GM21381 (cell line): ENCODE results near the gene LAD1.

Experiments
- ATAC-seq: cut with Tn5 transposase; IDR thresholded peaks from one replicate; pipeline ENCODE4 v1.9.1; 2021; ENCODE audit warnings: mild to moderate bottlenecking, moderate library complexity; ENCODE audit not compliant: unreplicated experiment

Gene LAD1

DNA sequence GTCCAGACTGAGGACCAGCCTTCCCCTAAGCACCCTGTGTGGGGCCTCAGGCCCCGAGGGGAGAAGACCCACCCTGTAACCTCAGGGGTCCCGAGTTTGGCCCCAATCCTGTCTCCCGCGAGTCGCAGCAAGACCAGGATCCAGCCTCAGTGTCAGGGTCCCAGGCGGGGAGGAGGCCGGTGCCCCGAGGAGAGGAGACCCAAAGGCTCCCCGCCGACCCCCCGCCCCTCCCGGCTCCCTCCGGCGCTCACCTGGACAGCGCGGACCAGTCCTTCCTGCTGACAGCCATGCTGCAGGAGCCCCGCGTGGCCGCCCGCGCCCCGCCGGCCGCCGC lies at the start of gene LAD1:
TSS of gene LAD1 (minus strand) at position 307 of the 334 bp plus-strand sequence. CDS start at position 289, 18 bp downstream.
- ATAC-seq, result no peak

- ATAC-seq, result no peak
These were observed 49.1 kb upstream of the LAD1 start for GRCh38 chr1:201447903-201448871.

DNA sequence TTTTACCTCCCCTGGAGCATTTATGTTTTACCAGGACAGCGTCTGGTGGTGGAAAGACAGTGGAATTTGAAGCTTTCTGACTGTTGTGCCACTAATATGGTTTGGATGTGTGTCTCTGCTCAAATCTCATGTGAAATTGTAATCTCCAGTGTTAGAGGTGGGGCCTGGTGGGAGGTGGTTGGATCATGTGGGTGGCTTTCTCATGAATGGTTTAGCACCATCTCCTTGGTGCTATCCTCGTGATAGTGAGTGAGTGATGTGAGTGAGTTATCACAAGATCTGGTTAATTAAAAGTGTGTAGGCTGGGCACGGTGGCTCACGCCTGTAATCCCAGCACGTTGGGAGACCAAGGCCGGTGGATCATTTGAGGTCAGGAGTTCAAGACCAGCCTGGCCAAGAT lies 46.2 kb upstream of the LAD1 start:
- no peak for ATAC-seq

- no peak for ATAC-seq
These were observed 45.7 kb upstream of the LAD1 start for GRCh38 chr1:201444792-201445191.

GRCh38 chr1:201443747-201444146 lies 44.6 kb upstream of the LAD1 start:
- no peak for ATAC-seq

DNA sequence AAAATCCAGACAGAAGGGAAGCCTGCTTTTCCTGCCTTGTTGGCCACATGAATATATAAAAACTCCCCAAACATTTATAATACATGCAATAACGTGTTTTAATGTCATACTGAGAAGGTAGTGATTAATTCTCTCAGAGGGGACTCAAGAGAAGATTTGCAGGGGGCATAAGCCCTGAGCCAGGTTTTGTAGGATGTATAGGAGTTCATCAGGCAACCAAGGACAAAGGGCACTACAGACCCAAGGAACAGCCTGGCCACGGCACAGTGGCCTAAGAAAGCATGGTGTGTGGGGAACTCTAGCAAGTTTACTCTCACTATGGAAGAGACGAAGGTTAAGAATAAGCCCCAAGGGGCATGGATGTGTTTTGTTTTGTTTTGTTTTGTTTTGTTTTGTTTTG lies 37.8 kb upstream of the LAD1 start:
- ATAC-seq, result no peak

- ATAC-seq, result no peak
These were observed 37.3 kb upstream of the LAD1 start for GRCh38 chr1:201436393-201436792.

- no peak for ATAC-seq
These were observed 35.1 kb upstream of the LAD1 start for GRCh38 chr1:201434266-201434665.

DNA sequence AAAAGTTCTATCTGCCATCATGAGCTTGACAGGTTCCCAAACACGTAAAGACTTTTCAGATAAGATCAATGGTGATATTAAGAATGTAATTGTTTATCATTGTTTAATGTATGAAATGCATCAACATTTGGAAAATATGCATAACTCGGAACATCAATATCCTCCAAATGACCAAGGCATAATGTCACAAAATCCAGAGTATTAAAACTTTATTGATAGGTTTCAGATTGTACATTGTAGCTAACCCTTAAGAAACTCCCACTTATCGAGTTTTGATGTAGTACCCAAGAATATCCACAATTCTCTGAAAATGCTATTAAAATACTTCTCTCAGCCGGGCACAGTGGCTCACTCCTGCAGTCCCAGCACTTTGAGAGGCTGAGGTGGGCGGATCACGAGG lies 34.5 kb upstream of the LAD1 start:
- no peak for ATAC-seq

GRCh38 chr1:201430776-201431175 lies 31.7 kb upstream of the LAD1 start:
- ATAC-seq, result no peak

GRCh38 chr1:201429736-201430501 lies 30.8 kb upstream of the LAD1 start:
- no peak for ATAC-seq

DNA sequence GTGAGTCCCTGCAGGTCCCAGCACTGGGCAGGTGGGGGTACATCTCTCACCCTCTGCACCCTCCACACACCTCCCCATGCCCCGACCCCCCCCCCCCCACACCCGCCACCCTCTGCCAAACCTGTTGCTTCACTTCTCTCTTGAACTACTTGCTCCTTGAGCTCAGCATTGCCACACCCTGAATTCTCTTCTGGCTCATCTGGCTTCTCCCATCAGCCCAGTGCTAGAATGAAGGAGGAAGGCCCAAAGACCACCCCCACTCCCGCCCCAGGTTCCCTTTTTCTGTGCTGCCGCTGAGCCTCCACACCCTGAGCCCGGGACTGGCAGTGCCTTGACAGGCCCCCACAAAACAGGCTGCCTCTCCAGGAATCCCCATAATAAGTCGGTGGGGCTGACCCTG lies 28.8 kb upstream of the LAD1 start:
- no peak for ATAC-seq

DNA sequence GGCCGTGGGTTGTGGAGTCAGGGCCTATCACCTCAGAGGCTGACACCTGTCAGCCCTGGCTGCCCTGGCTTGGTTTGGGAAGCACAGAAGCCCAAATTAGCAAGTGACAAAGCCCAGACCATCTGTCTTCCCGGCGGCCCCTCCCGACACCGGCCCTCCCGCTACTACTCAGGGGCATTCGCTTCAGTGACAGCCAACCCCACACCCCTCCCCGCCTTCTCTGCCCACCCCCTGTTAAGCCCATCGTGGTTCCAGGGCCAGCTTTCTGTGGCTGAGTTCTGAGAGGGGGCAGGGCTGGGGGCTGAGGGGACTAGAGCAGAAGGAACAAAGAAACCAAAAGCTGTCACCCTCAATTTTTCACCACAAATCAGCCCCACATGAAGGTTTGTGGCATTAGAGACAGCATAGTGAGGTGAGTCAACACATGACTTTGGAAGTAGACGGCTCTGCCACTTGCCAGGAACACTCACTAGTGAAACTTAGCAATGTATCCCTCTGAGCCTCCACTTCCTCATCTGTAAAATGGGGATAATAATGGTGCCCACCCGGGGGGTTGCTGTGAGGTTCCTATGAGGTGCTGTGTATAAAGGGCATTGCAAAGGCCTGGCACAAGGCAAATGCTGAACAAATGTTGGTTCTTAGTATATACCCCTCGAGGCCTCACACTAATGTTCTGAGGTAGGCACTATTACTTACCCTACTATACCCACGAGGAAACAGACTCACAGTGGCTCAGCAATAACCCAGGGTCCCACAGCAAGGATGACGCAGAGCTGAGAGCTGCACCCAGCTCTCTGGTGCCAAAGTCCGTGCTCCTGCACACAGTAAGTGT lies 27.6 kb upstream of the LAD1 start:
- ATAC-seq, result no peak

GRCh38 chr1:201424146-201424545 lies 25.0 kb upstream of the LAD1 start:
- ATAC-seq, result no peak

GRCh38 chr1:201423655-201424054 lies 24.5 kb upstream of the LAD1 start:
- ATAC-seq, result no peak

- no peak for ATAC-seq
These were observed 23.4 kb upstream of the LAD1 start for GRCh38 chr1:201422436-201423030.

DNA sequence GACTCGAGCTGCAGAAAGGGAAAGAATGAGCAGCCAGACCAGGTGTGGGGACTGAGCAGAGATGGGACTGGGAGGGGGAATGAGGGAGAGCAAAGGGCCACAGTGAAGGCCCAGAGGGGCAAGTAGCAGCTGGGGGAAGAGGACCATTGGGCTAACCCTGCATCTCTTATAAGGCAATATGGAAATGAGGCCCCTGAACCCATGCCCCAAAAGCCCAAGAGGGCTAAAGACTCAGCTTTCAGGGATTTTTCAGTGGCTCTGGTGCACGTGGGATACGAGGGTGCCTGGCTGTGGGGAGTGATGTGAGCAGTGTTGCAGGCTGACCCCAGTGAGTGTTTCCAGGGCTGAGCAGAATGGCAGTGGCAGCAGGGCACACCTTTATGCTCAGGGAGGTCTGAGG lies 22.9 kb upstream of the LAD1 start:
- no peak for ATAC-seq

- ATAC-seq, result no peak
These were observed 21.9 kb upstream of the LAD1 start for GRCh38 chr1:201421041-201421440.

- ATAC-seq, result no peak
These were observed 21.5 kb upstream of the LAD1 start for GRCh38 chr1:201420608-201421002.

GRCh38 chr1:201419746-201420607 lies 20.9 kb upstream of the LAD1 start:
- no peak for ATAC-seq
